SK-N-SH (cell line): ENCODE results near the gene IRF3. TPM values are rescaled to one million over a fixed set of nuclear protein-coding genes. Genes with fewer than 3 reads are reported as not detected.

Source experiments
- CTCF ChIA-PET: fragments of 300-600, 350-600 bp; formaldehyde crosslinking; extraction: SDS; loops from one replicate; lab custom pipeline; 2021; lab: Yijun Ruan, JAX
- POLR2A ChIA-PET: fragments of 350-600 bp; sonication (Branson Sonifier 250); formaldehyde crosslinking; extraction: SDS; loops from one replicate; lab custom pipeline; 2020; ENCODE audit warnings: antibody characterized with exemption, inconsistent platforms; lab: Yijun Ruan, JAX
- DNase-seq: peaks from one replicate; pipeline ENCODE4 v3.0.0; 2012
- H2AFZ ChIP-seq: fragments of 200-600 bp; sonication (generic); 2 replicates; pipeline ENCODE4 v1.8.1; 2016; ENCODE audit warnings: antibody characterized with exemption, mild to moderate bottlenecking, low read depth
- H3F3A ChIP-seq: fragments of 200-600 bp; sonication (generic); replicated peaks from 2 replicates; pipeline ENCODE3; 2016; ENCODE audit warnings: antibody characterized with exemption, mild to moderate bottlenecking; ENCODE audit not compliant: insufficient read depth
- H3K27ac ChIP-seq, 2 experiments: fragments of 200-500 bp in 1 of 2; fragments of 200-600 bp in 1 of 2; sonication (Bioruptor generic) in 1 of 2; sonication (generic), shearing (Covaris generic) in 1 of 2; 2 replicates each; pipeline versions ENCODE4 v1.5.1 to v1.6.1; 2014 to 2016; ENCODE audit warnings: low read depth in 2 of 2, inconsistent platforms in 1 of 2, low read length in 1 of 2, mild to moderate bottlenecking in 1 of 2, mixed read lengths in 1 of 2
- H3K27me3 ChIP-seq: fragments of 200-600 bp; sonication (generic), shearing (Covaris generic); 2 replicates; pipeline ENCODE4 v1.6.1; 2016; ENCODE audit warnings: mixed run types; ENCODE audit not compliant: insufficient read depth
- H3K36me3 ChIP-seq, 2 experiments: fragments of 200-500 bp in 1 of 2; fragments of 200-600 bp in 1 of 2; sonication (Bioruptor generic) in 1 of 2; sonication (generic) in 1 of 2; replicated peaks in 1 of 2; 2 replicates each; pipeline versions ENCODE3 to v1.5.1; 2014 to 2016; ENCODE audit warnings: low read length in 1 of 2, mild to moderate bottlenecking in 1 of 2; ENCODE audit not compliant: insufficient read depth in 2 of 2, control insufficient read depth in 1 of 2
- H3K4me1 ChIP-seq, 2 experiments: fragments of 200-500 bp in 1 of 2; fragments of 200-600 bp in 1 of 2; sonication (Bioruptor generic) in 1 of 2; sonication (generic), shearing (Covaris generic) in 1 of 2; 2 replicates each; pipeline versions ENCODE4 v1.5.1 to v1.6.1; 2014 to 2016; ENCODE audit warnings: low read depth in 1 of 2, low read length in 1 of 2, mixed run types in 1 of 2; ENCODE audit not compliant: insufficient read depth in 2 of 2, control insufficient read depth in 1 of 2
- H3K4me2 ChIP-seq: fragments of 200-600 bp; sonication (generic), shearing (Covaris generic); 2 replicates; pipeline ENCODE4 v1.6.1; 2017; ENCODE audit warnings: mixed run types
- H3K4me3 ChIP-seq, 2 experiments: fragments of 200-500 bp in 1 of 2; fragments of 200-600 bp in 1 of 2; sonication (Bioruptor generic) in 1 of 2; sonication (generic), shearing (Covaris generic) in 1 of 2; 2 replicates each; pipeline versions ENCODE4 v1.5.1 to v1.8.1; 2014 to 2016; ENCODE audit warnings: low read depth in 2 of 2, inconsistent platforms in 1 of 2, low read length in 1 of 2, mild to moderate bottlenecking in 1 of 2, mixed read lengths in 1 of 2, moderate library complexity in 1 of 2
- H3K79me2 ChIP-seq: fragments of 200-600 bp; sonication (generic); 2 replicates; pipeline ENCODE4 v1.8.1; 2017; ENCODE audit warnings: mild to moderate bottlenecking; ENCODE audit not compliant: insufficient read depth
- H3K9ac ChIP-seq: fragments of 200-600 bp; sonication (generic); 2 replicates; pipeline ENCODE4 v1.6.1; 2017; ENCODE audit warnings: mixed run types
- H3K9me2 ChIP-seq: fragments of 200-600 bp; sonication (generic); 2 replicates; pipeline ENCODE4 v1.6.1; 2017; ENCODE audit warnings: mixed run types
- H3K9me3 ChIP-seq: fragments of 200-600 bp; sonication (generic); 2 replicates; pipeline ENCODE4 v1.6.1; 2017; ENCODE audit warnings: mixed run types, mild to moderate bottlenecking, moderate library complexity
- H4K20me1 ChIP-seq: fragments of 200-600 bp; sonication (generic); 2 replicates; pipeline ENCODE4 v1.6.1; 2017; ENCODE audit warnings: mild to moderate bottlenecking, mixed run types; ENCODE audit not compliant: insufficient read depth
- CTCF ChIP-seq: fragments of 200-600 bp; sonication (generic); IDR thresholded peaks from 2 replicates; pipeline ENCODE4 v1.6.1; 2017; ENCODE audit warnings: antibody characterized with exemption, mild to moderate bottlenecking, moderate library complexity
- EZH2phosphoT487 ChIP-seq: fragments of 200-600 bp; sonication (generic); IDR thresholded peaks from 2 replicates; pipeline ENCODE4 v1.6.1; 2017; ENCODE audit warnings: low read depth, mixed run types, mild to moderate bottlenecking, antibody characterized with exemption, moderate library complexity, borderline replicate concordance
- FOSL2 ChIP-seq: IDR thresholded peaks from 2 replicates; pipeline ENCODE4 v1.4.0; 2012; ENCODE audit warnings: low read depth, mild to moderate bottlenecking, moderate library complexity, borderline replicate concordance
- GABPA ChIP-seq: IDR thresholded peaks from 2 replicates; pipeline ENCODE4 v1.4.0; 2012; ENCODE audit warnings: low read depth, mild to moderate bottlenecking
- GATA2 ChIP-seq: sonication (generic); formaldehyde crosslinking; IDR thresholded peaks from 2 replicates; pipeline ENCODE4 v1.5.0; 2020; ENCODE audit warnings: mild to moderate bottlenecking, missing genetic modification reagents
- IRF3 ChIP-seq: fragments of 150-350 bp; IDR thresholded peaks from 2 replicates; pipeline ENCODE4 v1.6.1; 2016; ENCODE audit warnings: mild to moderate bottlenecking, low read depth, low read length
- JUND ChIP-seq: IDR thresholded peaks from 2 replicates; pipeline ENCODE4 v1.4.0; 2012
- MEF2A ChIP-seq: IDR thresholded peaks from 2 replicates; pipeline ENCODE4 v1.4.0; 2012; ENCODE audit warnings: low read depth, borderline replicate concordance
- MXI1 ChIP-seq: IDR thresholded peaks from 2 replicates; pipeline ENCODE4 v1.6.1; 2012; ENCODE audit warnings: mild to moderate bottlenecking, low read depth, low read length, improper control_type of control experiment
- NFIC ChIP-seq: IDR thresholded peaks from 2 replicates; pipeline ENCODE4 v1.4.0; 2012; ENCODE audit warnings: borderline replicate concordance
- PBX3 ChIP-seq: IDR thresholded peaks from 2 replicates; pipeline ENCODE4; 2012
- RAD21 ChIP-seq: IDR thresholded peaks from 2 replicates; pipeline ENCODE4 v1.6.1; 2012; ENCODE audit warnings: mild to moderate bottlenecking, low read length
- RCOR1 ChIP-seq: fragments of 150-350 bp; IDR thresholded peaks from 2 replicates; pipeline ENCODE4 v1.6.1; 2017; ENCODE audit warnings: antibody characterized with exemption, low read length
- REST ChIP-seq: IDR thresholded peaks from 2 replicates; pipeline ENCODE4 v1.6.1; 2012; ENCODE audit warnings: mild to moderate bottlenecking, low read depth, low read length, moderate library complexity
- SMC3 ChIP-seq: IDR thresholded peaks from 2 replicates; pipeline ENCODE4 v1.6.1; 2012; ENCODE audit warnings: low read depth, low read length, improper control_type of control experiment
- TAF1 ChIP-seq: IDR thresholded peaks from 2 replicates; pipeline ENCODE4 v1.6.1; 2012; ENCODE audit warnings: low read depth, mild to moderate bottlenecking, low read length, moderate library complexity, borderline replicate concordance
- USF1 ChIP-seq: IDR thresholded peaks from 2 replicates; pipeline ENCODE4 v1.4.0; 2012; ENCODE audit warnings: low read depth, borderline replicate concordance
- YY1 ChIP-seq: IDR thresholded peaks from 2 replicates; pipeline ENCODE4 v1.4.0; 2012; ENCODE audit warnings: low read depth, mild to moderate bottlenecking
- WGBS: methylation state at CpG from one replicate; pipeline ENCODE4 v1.1.6; 2017; ENCODE audit warnings: low lambda C conversion rate; 5-methylcytosine and 5-hydroxymethylcytosine counted together
- polyA plus RNA-seq, 3 experiments: library from polyadenylated mRNA; depleted of rRNA; stranded (reverse); fragments of >200 nt; gene quantifications; 2 replicates each; pipeline ENCODE4 v1.2.3, GENCODE V29; 2012

Gene IRF3
- polyA plus RNA-seq, 1 of the 3 experiments (the other 2 are of a cell fraction), result 112 TPM

GRCh38 chr19:49615861-49616260 is 49.8 kb downstream of the IRF3 start:
- Histone ChIP-seq H3K27ac (no peak overlapping the region), H3K4me1 (peaks cover 0 to 14% of the 10 kb centered on the region in 2 experiments; a peak in 3 of 4 replicates), H3K36me3 (peaks cover 23 to 35% of the 10 kb centered on the region in 2 experiments), H3K79me2 (peaks cover 68% of the 10 kb centered on the region), H3K9me3 (no peaks in the 10 kb centered on the region), H3K27me3 (no peaks in the 10 kb centered on the region), H4K20me1 (peaks cover 38% of the 10 kb centered on the region), H3K4me2 (no peak overlapping the region), H3K4me3 (no peak overlapping the region)
- no peak for DNase-seq
- CTCF ChIA-PET, result interaction anchor here (1.4 kb wide), 1 partner anchor 57 kb away, joined by 4 read pairs; no protein-coding TSS in a partner anchor
- WGBS, result 97% methylated on average over 21 of the region's 23 CpGs
- TF ChIP-seq YY1 (no peak), PBX3 (no peak), RCOR1 (no peak), USF1 (no peak), RAD21 (no peak), MXI1 (no peak)
- TF ChIP-seq, all 33 proteins: peak for 0
- Histone ChIP-seq H3K9ac (no peak overlapping the region), H3K9me2 (no peaks in the 10 kb centered on the region), H3F3A (peaks cover 12% of the 10 kb centered on the region), H2AFZ (no peak overlapping the region)
- POLR2A ChIA-PET, result interaction anchor here (0.9 kb wide), 1 partner anchor 18 kb away, joined by 3 read pairs; no protein-coding TSS in a partner anchor

- Histone ChIP-seq H3K9ac (peak overlapping the region; percentile 37; the same call in 1 of the 2 replicates), H3K27ac (peak overlapping the region in 1 of 2 experiments; percentile 74; a peak in 2 of 4 replicates), H3K27me3 (no peaks in the 10 kb centered on the region), H3K4me1 (peaks cover 0 to 14% of the 10 kb centered on the region in 2 experiments; a peak in 3 of 4 replicates), H3F3A (peaks cover 15% of the 10 kb centered on the region), H4K20me1 (peaks cover 46% of the 10 kb centered on the region), H3K79me2 (peaks cover 77% of the 10 kb centered on the region), H3K9me2 (no peaks in the 10 kb centered on the region), H3K9me3 (no peaks in the 10 kb centered on the region), H2AFZ (no peak overlapping the region), H3K4me3 (no peak overlapping the region), H3K4me2 (peak overlapping the region; percentile 65), H3K36me3 (peaks cover 17 to 45% of the 10 kb centered on the region in 2 experiments)
- 45% methylated on average over 12 of the region's 19 CpGs for WGBS
- CTCF ChIA-PET, result interaction anchor here (1.2 kb wide), 2 partner anchors 21 to 44 kb away, joined by 3 read pairs; no protein-coding TSS in a partner anchor
- POLR2A ChIA-PET, result no interaction called here
- no peak for DNase-seq
- peak; percentile 63; the same call in 1 of the 2 replicates for TF ChIP-seq FOSL2
- no peak for TF ChIP-seq GABPA
- TF ChIP-seq TAF1, result no peak
- no peak for TF ChIP-seq MEF2A
- peak; percentile 12; the same call in 1 of the 2 replicates for TF ChIP-seq CTCF
- no peak for TF ChIP-seq GATA2 (CRISPR knock-in tag)
- no peak for TF ChIP-seq IRF3
- TF ChIP-seq REST, result no peak
- no peak for TF ChIP-seq NFIC
- TF ChIP-seq SMC3, result no peak
- no peak for TF ChIP-seq EZH2phosphoT487
- TF ChIP-seq RCOR1, result no peak
- 0 out of 2 replicates have a peak, but pooled peaks have one; percentile 31 for TF ChIP-seq JUND
Observed at GRCh38 chr19:49614096-49614833, 51.4 kb downstream of the IRF3 start.
